Osteoblast (primary cell): ENCODE measurements around the gene ARPP19. TPM values are rescaled to one million over a fixed set of nuclear protein-coding genes. Genes with fewer than 3 reads are reported as not detected.
A peak's percentile ranks its signal among the peaks of the same experiment; 100 is the strongest.
"Not testable (repeated sequence)": the region's sequence is repeated elsewhere in the genome, so short reads cannot be mapped to it uniquely, and the experiment has no call there.

Experiments
- DNase-seq: peaks from one replicate; pipeline ENCODE4 v3.0.0; 2011; ENCODE audit warnings: low spot score, mixed read lengths; ENCODE audit not compliant: insufficient read length; ENCODE audit errors: missing footprints
- H2AFZ ChIP-seq: 2 replicates; pipeline ENCODE4 v1.6.0; 2011; ENCODE audit warnings: mild to moderate bottlenecking, low read length
- H3K27ac ChIP-seq: 2 replicates; pipeline ENCODE4 v1.5.1; 2011; ENCODE audit warnings: mild to moderate bottlenecking, low read depth, low read length, moderate library complexity
- H3K27me3 ChIP-seq: 2 replicates; pipeline ENCODE4 v1.6.0; 2012; ENCODE audit warnings: mild to moderate bottlenecking, control low read depth, inconsistent platforms, low read length, moderate library complexity; ENCODE audit not compliant: insufficient read depth
- H3K36me3 ChIP-seq: 2 replicates; pipeline ENCODE4 v1.5.1; 2011; ENCODE audit warnings: mild to moderate bottlenecking, low read length, control low read depth, moderate library complexity; ENCODE audit not compliant: insufficient read depth
- H3K4me1 ChIP-seq: 2 replicates; pipeline ENCODE4 v1.5.1; 2011; ENCODE audit warnings: mild to moderate bottlenecking, low read length, control low read depth, moderate library complexity; ENCODE audit not compliant: insufficient read depth
- H3K4me2 ChIP-seq: 2 replicates; pipeline ENCODE4 v1.6.0; 2011; ENCODE audit warnings: mild to moderate bottlenecking, low read length; ENCODE audit not compliant: insufficient read depth
- H3K4me3 ChIP-seq: fragments of 200-600 bp; sonication (generic); 3 replicates; pipeline ENCODE4 v1.5.1; 2012; ENCODE audit warnings: mild to moderate bottlenecking, low read length, inconsistent platforms; ENCODE audit not compliant: insufficient read depth
- H3K79me2 ChIP-seq: 2 replicates; pipeline ENCODE4 v1.6.0; 2012; ENCODE audit warnings: mild to moderate bottlenecking, low read length, control low read depth, inconsistent platforms; ENCODE audit not compliant: insufficient read depth
- H3K9me3 ChIP-seq: 2 replicates; pipeline ENCODE4 v1.5.1; 2011; ENCODE audit warnings: low read depth, low read length, control low read depth
- H4K20me1 ChIP-seq: 2 replicates; pipeline ENCODE4 v1.6.0; 2012; ENCODE audit warnings: mild to moderate bottlenecking, low read length, control low read depth; ENCODE audit not compliant: insufficient read depth
- total RNA-seq: library from RNA; depleted of rRNA; stranded (reverse); fragments of >200 nt; gene quantifications from 2 replicates; pipeline ENCODE4 v1.2.3, GENCODE V29; 2012
- TF ChIP-seq, protein P1 (sequence below): IDR thresholded peaks from 2 replicates; pipeline ENCODE4 v1.5.1; 2011; ENCODE audit warnings: mild to moderate bottlenecking, low read depth, low read length, moderate library complexity; ENCODE audit errors: extremely low read depth

ARPP19 gene
- total RNA-seq, 1 donor, result 114 TPM

DNA sequence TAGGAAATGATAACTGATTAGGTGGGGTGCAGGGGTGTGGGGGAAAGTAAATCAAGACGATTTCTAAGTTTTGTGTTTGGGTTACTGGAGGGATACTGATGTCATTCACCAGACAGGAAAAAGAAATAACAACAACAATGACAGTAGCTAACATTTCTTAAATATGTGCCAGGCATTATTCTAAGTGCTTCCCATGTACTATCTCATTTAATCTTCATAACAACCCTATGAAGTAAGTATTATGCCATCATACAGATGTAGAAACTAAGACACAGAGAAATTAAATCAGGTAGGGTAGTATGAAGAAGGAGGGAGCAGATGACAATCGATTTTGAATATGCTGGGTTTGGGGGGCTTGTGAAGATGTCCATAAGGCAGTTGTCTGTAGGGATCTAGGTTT is 53.5 kb downstream of the ARPP19 start:
- H3K27ac ChIP-seq, result no peak overlapping the region
- peaks cover 6% of the 10 kb centered on the region for H4K20me1 ChIP-seq
- no peak overlapping the region for H2AFZ ChIP-seq
- H3K4me3 ChIP-seq, result no peak overlapping the region
- peak; percentile 36 for DNase-seq
- H3K79me2 ChIP-seq, result peaks cover 61% of the 10 kb centered on the region
- no peaks in the 10 kb centered on the region for H3K27me3 ChIP-seq
- no peak overlapping the region for H3K4me2 ChIP-seq
- H3K36me3 ChIP-seq, result no peaks in the 10 kb centered on the region
- TF ChIP-seq, protein P1, sequence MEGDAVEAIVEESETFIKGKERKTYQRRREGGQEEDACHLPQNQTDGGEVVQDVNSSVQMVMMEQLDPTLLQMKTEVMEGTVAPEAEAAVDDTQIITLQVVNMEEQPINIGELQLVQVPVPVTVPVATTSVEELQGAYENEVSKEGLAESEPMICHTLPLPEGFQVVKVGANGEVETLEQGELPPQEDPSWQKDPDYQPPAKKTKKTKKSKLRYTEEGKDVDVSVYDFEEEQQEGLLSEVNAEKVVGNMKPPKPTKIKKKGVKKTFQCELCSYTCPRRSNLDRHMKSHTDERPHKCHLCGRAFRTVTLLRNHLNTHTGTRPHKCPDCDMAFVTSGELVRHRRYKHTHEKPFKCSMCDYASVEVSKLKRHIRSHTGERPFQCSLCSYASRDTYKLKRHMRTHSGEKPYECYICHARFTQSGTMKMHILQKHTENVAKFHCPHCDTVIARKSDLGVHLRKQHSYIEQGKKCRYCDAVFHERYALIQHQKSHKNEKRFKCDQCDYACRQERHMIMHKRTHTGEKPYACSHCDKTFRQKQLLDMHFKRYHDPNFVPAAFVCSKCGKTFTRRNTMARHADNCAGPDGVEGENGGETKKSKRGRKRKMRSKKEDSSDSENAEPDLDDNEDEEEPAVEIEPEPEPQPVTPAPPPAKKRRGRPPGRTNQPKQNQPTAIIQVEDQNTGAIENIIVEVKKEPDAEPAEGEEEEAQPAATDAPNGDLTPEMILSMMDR, result no peak
- no peaks in the 10 kb centered on the region for H3K4me1 ChIP-seq
- no peaks in the 10 kb centered on the region for H3K9me3 ChIP-seq

DNA sequence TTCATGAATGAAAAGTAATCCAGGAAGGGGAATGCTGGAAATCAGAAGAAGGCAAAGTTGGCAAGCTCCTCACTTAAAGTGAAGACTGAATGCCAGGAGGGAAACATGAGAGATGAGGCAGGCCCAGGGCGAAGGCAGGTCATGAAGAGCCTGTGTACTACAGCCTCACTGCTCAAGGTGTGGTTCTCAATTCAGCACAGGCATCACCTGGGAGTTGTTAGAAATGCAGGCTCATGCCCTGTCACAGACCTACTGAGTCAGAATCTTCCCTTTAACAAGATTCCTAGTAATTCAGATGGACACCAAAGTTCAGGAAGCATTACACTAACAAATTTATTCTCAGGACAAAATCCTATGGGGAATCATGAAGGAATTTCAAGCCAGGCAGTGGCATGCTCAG is 54.3 kb downstream of the ARPP19 start:
- H3K4me2 ChIP-seq, result no peak overlapping the region
- H3K4me1 ChIP-seq, result no peaks in the 10 kb centered on the region
- no peak for DNase-seq
- peaks cover 8% of the 10 kb centered on the region for H4K20me1 ChIP-seq
- H3K27me3 ChIP-seq, result no peaks in the 10 kb centered on the region
- H3K9me3 ChIP-seq, result no peaks in the 10 kb centered on the region
- no peaks in the 10 kb centered on the region for H3K36me3 ChIP-seq
- TF ChIP-seq, protein P1, result no peak
- no peak overlapping the region for H3K4me3 ChIP-seq
- H3K79me2 ChIP-seq, result peaks cover 61% of the 10 kb centered on the region
- H3K27ac ChIP-seq, result no peak overlapping the region
- no peak overlapping the region for H2AFZ ChIP-seq

DNA sequence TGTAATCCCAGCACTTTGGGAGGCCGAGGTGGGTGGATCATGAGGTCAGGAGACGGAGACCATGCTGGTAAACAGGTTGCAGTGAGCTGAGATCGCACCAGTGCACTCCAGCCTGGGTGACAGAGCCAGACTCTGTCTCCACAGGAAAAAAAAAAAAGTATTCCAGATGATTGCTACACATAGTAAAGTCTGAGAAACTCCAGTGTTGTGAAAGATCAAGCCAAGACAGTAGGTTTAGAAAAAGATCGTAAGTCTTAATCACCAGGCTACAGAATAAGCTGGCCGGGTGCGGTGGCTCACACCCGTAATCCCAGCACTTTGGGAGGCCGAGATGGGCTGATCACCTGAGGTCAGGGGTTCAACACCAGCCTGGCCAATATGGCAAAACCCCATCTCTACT is 56.0 kb downstream of the ARPP19 start:
- not testable (repeated sequence) for H3K4me3 ChIP-seq, H3K36me3 ChIP-seq, H3K27me3 ChIP-seq, H3K4me2 ChIP-seq, H2AFZ ChIP-seq, H3K27ac ChIP-seq, DNase-seq, H3K4me1 ChIP-seq, H3K9me3 ChIP-seq
- Histone ChIP-seq H4K20me1 (peaks cover 13% of the 10 kb centered on the region), H3K79me2 (peaks cover 64% of the 10 kb centered on the region)

DNA sequence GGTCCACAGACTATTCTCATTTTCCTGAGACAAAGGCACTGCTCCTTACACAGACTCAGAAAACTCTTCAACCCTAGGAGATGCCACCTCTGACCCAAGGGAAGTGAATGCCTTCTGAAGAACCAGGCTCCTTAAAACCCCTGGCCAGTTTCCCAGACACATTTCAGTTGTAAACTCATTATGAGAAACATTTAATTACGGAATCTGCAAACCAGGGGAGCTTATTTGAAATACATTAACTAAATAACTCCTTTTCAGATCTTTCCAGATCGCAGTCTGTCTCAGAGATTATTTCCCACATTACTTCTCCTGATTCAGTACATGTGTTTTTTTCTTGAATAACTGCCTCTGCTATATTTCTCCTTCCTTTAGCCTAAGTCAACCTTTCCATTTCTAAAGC is 57.7 kb downstream of the ARPP19 start:
- H3K9me3 ChIP-seq, result no peaks in the 10 kb centered on the region
- H3K36me3 ChIP-seq, result no peaks in the 10 kb centered on the region
- no peak overlapping the region for H3K4me2 ChIP-seq
- no peak overlapping the region for H3K27ac ChIP-seq
- H3K4me1 ChIP-seq, result no peaks in the 10 kb centered on the region
- peaks cover 9% of the 10 kb centered on the region for H4K20me1 ChIP-seq
- no peaks in the 10 kb centered on the region for H3K27me3 ChIP-seq
- DNase-seq, result no peak
- H3K79me2 ChIP-seq, result peaks cover 66% of the 10 kb centered on the region
- H2AFZ ChIP-seq, result no peak overlapping the region
- H3K4me3 ChIP-seq, result no peak overlapping the region
- TF ChIP-seq, protein P1, result no peak
